Natural killer cell (primary cell): ENCODE results near the gene PCDHGA4. TPM values are rescaled to one million over a fixed set of nuclear protein-coding genes. Genes with fewer than 3 reads are reported as not detected.

Source experiments
- ATAC-seq, 3 donors: fragments of 150-1000 bp in 2 of 3; fragments of 200-7000 bp in 1 of 3; cut with Tn5 transposase; 1 replicate in 1 of 3; 2 replicates in 2 of 3; pipeline ENCODE4 v1.10.0; 2021; ENCODE audit warnings: mild to moderate bottlenecking in 2 of 3, moderate library complexity in 2 of 3
- DNase-seq, 2 donors: peaks; one replicate each; pipeline versions ENCODE4 v3.0.0 to v3.0.0-alpha.2; 2013 to 2021; ENCODE audit warnings: mixed read lengths in 1 of 2
- H3K27ac ChIP-seq: one replicate; pipeline ENCODE4 v1.5.1; 2013; ENCODE audit warnings: mild to moderate bottlenecking, low read length
- H3K27me3 ChIP-seq: one replicate; pipeline ENCODE4 v1.6.1; 2013; ENCODE audit warnings: low read length; ENCODE audit not compliant: control insufficient read depth, insufficient read depth
- H3K36me3 ChIP-seq: one replicate; pipeline ENCODE4 v1.6.1; 2013; ENCODE audit warnings: low read length; ENCODE audit not compliant: control insufficient read depth, insufficient read depth
- H3K4me1 ChIP-seq: one replicate; pipeline ENCODE4 v1.6.1; 2013; ENCODE audit warnings: low read length; ENCODE audit not compliant: control insufficient read depth, insufficient read depth
- H3K4me3 ChIP-seq: one replicate; pipeline ENCODE4 v1.5.1; 2013; ENCODE audit warnings: low read length
- H3K9me3 ChIP-seq: one replicate; pipeline ENCODE4 v1.6.1; 2013; ENCODE audit warnings: low read length; ENCODE audit not compliant: control insufficient read depth, insufficient read depth
- H3K27ac Mint-ChIP-seq, 2 donors: one replicate each; pipeline ENCODE4 v1.8.0; 2022; ENCODE audit warnings: mild to moderate bottlenecking in 2 of 2, mixed read lengths in 2 of 2, moderate library complexity in 1 of 2
- H3K27me3 Mint-ChIP-seq, 2 donors: one replicate each; pipeline ENCODE4 v1.8.0; 2022; ENCODE audit warnings: low read depth in 2 of 2, mixed read lengths in 2 of 2
- H3K36me3 Mint-ChIP-seq: one replicate; pipeline ENCODE4 v1.8.0; 2022; ENCODE audit warnings: mixed read lengths
- H3K4me1 Mint-ChIP-seq, 2 donors: one replicate each; pipeline ENCODE4 v1.8.0; 2022; ENCODE audit warnings: mixed read lengths in 2 of 2
- H3K4me3 Mint-ChIP-seq: one replicate; pipeline ENCODE4 v1.8.0; 2022; ENCODE audit warnings: mild to moderate bottlenecking, moderate library complexity, mixed read lengths
- H3K9me3 Mint-ChIP-seq, 2 donors: one replicate each; pipeline ENCODE4 v1.8.0; 2022; ENCODE audit warnings: mixed read lengths in 2 of 2
- CTCF ChIP-seq: fragments of 200-600 bp; IDR thresholded peaks from one replicate; pipeline ENCODE4 v1.8.0; 2022; ENCODE audit warnings: antibody characterized with exemption
- WGBS: methylation state at CpG from one replicate; pipeline ENCODE4 v1.1.7; 2013; ENCODE audit warnings: missing lambda C conversion rate; ENCODE audit not compliant: insufficient coverage; 5-methylcytosine and 5-hydroxymethylcytosine counted together
- intact Hi-C: fragments of 100-400 bp; cut with micrococcal nuclease; formaldehyde crosslinking; loops from one replicate; pipeline ENCODE4 v1.14.2; 2022
- total RNA-seq, 4 donors: library from RNA; stranded (reverse); fragments of 120-200 nt in 1 of 4; gene quantifications; one replicate each; pipeline versions ENCODE4 v1.2.3 to v1.2.4, GENCODE V29; 2013 to 2022

The PCDHGA4 gene
- total RNA-seq, 3 donors from 2014 or later (not counting 1 experiment from before 2014, with no cell fraction given) = 0.24 to 0.30 TPM; not detected in 1

DNA sequence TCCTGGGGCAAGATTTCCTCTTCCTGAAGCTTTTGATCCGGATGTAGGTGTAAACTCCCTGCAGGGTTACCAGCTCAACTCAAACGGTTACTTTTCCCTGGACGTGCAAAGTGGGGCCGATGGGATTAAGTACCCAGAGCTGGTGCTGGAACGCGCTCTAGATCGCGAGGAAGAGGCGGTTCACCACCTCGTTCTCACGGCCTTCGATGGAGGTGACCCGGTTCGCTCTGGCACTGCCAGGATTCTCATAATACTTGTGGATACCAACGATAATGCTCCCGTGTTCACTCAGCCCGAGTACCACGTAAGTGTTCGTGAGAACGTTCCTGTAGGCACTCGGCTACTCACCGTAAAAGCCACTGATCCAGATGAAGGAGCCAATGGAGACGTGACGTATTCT is 820 bp downstream of the PCDHGA4 start:
- Mint-ChIP-seq H3K9me3 (peaks cover 0 to 3% of the 10 kb centered on the region in 2 donors), H3K36me3 (peaks cover 28% of the 10 kb centered on the region), H3K4me1 (peaks cover 5% of the 10 kb centered on the region in 2 donors), H3K27ac (no peak overlapping the region), H3K27me3 (peaks cover 49 to 73% of the 10 kb centered on the region in 2 donors), H3K4me3 (no peak overlapping the region)
- Histone ChIP-seq H3K27me3 (peaks cover 52% of the 10 kb centered on the region), H3K4me3 (no peak overlapping the region), H3K4me1 (peaks cover 5% of the 10 kb centered on the region), H3K27ac (no peak overlapping the region), H3K9me3 (peaks cover 32% of the 10 kb centered on the region), H3K36me3 (no peaks in the 10 kb centered on the region)
- no peak for DNase-seq
- no peak for ATAC-seq
- intact Hi-C loops = no loop called here
- TF ChIP-seq CTCF = no peak
- WGBS = 63% methylated on average over 24 of the region's 24 CpGs

DNA sequence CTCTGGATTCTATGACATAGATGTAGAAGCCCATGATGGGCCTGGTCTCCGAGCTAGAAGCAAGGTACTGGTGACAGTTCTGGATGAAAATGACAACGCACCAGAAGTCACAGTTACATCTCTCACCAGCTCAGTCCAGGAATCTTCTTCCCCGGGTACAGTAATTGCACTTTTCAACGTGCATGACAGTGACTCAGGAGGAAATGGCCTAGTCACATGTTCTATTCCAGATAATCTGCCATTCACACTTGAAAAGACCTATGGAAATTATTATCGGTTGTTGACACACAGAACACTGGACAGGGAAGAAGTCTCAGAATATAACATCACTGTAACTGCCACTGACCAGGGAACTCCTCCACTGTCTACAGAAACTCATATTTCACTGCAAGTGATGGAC is 1.3 kb downstream of the PCDHGA4 start:
- WGBS = 77% methylated on average over 5 of the region's 5 CpGs

GRCh38 chr5:141356950-141357349 is 2.1 kb downstream of the PCDHGA4 start:
- peaks cover 32% of the 10 kb centered on the region for H3K9me3 ChIP-seq
- no peak for ATAC-seq
- H3K27ac Mint-ChIP-seq = no peak overlapping the region

More for the DNA sequence above, 1.3 kb downstream of the PCDHGA4 start:
- peaks cover 32% of the 10 kb centered on the region for H3K9me3 ChIP-seq
- H3K4me3 ChIP-seq = no peak overlapping the region
- no peak overlapping the region for H3K27ac ChIP-seq
- peaks cover 51% of the 10 kb centered on the region for H3K27me3 ChIP-seq
- no peak for DNase-seq
- Mint-ChIP-seq H3K4me1 (peaks cover 5% of the 10 kb centered on the region in 2 donors), H3K4me3 (no peak overlapping the region), H3K9me3 (peaks cover 0 to 3% of the 10 kb centered on the region in 2 donors), H3K36me3 (peaks cover 33% of the 10 kb centered on the region), H3K27ac (no peak overlapping the region), H3K27me3 (peaks cover 49 to 73% of the 10 kb centered on the region in 2 donors)
- no peaks in the 10 kb centered on the region for H3K36me3 ChIP-seq
- no peak for TF ChIP-seq CTCF
- intact Hi-C loops = no loop called here
- H3K4me1 ChIP-seq = peaks cover 5% of the 10 kb centered on the region
- no peak for ATAC-seq

More at GRCh38 chr5:141356950-141357349, 2.1 kb downstream of the PCDHGA4 start:
- no peak overlapping the region for H3K27ac ChIP-seq
- Mint-ChIP-seq H3K36me3 (peaks cover 36% of the 10 kb centered on the region), H3K9me3 (peaks cover 0 to 3% of the 10 kb centered on the region in 2 donors), H3K4me3 (no peak overlapping the region), H3K27me3 (peaks cover 51 to 81% of the 10 kb centered on the region in 2 donors), H3K4me1 (peaks cover 5% of the 10 kb centered on the region in 2 donors)
- WGBS = 51% methylated on average over 19 of the region's 19 CpGs
- peaks cover 5% of the 10 kb centered on the region for H3K4me1 ChIP-seq
- DNase-seq = no peak
- no peak for TF ChIP-seq CTCF
- no peak overlapping the region for H3K4me3 ChIP-seq
- H3K27me3 ChIP-seq = peaks cover 51% of the 10 kb centered on the region
- intact Hi-C loops = no loop called here
- no peaks in the 10 kb centered on the region for H3K36me3 ChIP-seq
